Endothelial cell of umbilical vein (primary cell): ENCODE data around the gene DAP3. TPM values are rescaled to one million over a fixed set of nuclear protein-coding genes. Genes with fewer than 3 reads are reported as not detected.

Source experiments
- BruUV-seq: library from RNA; stranded (reverse); fragments of 400-500 nt; replicated peaks from 2 replicates; lab custom pipeline; 2021; lab: Mats Ljungman, UMichigan
- CTCF ChIA-PET: fragments of 300-600, 350-600 bp; sonication (Branson Sonifier 250); formaldehyde crosslinking; loops from one replicate; lab custom pipeline; 2021; ENCODE audit warnings: antibody characterized with exemption, inconsistent platforms; lab: Charles Lee
- POLR2A ChIA-PET: fragments of 300-600, 350-600 bp; sonication (Branson Sonifier 250); formaldehyde crosslinking; loops from one replicate; lab custom pipeline; 2021; ENCODE audit warnings: antibody characterized with exemption, inconsistent platforms; lab: Charles Lee
- DNase-seq: peaks from one replicate; pipeline ENCODE4 v3.0.0-alpha.2; 2011; ENCODE audit warnings: low read depth, low spot score
- FAIRE-seq: peaks from 2 replicates; lab custom pipeline; 2011; peaks lifted over from hg19 to GRCh38; lab: Jason Lieb, UNC
- H2AFZ ChIP-seq: 2 replicates; pipeline ENCODE4 v1.6.0; 2012; ENCODE audit warnings: low read depth, low read length, control low read depth, inconsistent platforms
- H3K27ac ChIP-seq: 2 replicates; pipeline ENCODE4 v1.5.1; 2011; ENCODE audit warnings: low read depth, mild to moderate bottlenecking, control low read depth, low read length, moderate library complexity; ENCODE audit not compliant: insufficient read depth
- H3K27me3 ChIP-seq, 2 experiments: 2 replicates each; pipeline versions ENCODE4 v1.6.0 to v1.6.1; 2011; ENCODE audit warnings: low read length in 2 of 2, mixed read lengths in 1 of 2; ENCODE audit not compliant: control insufficient read depth in 2 of 2, insufficient read depth in 2 of 2
- H3K36me3 ChIP-seq, 2 experiments: 2 replicates in 1 of 2; 3 replicates in 1 of 2; pipeline ENCODE4 v1.5.1; 2011; ENCODE audit warnings: low read length in 2 of 2, mild to moderate bottlenecking in 1 of 2, moderate library complexity in 1 of 2; ENCODE audit not compliant: control insufficient read depth in 2 of 2, insufficient read depth in 2 of 2; ENCODE audit errors: extremely low read depth in 1 of 2
- H3K4me1 ChIP-seq: 3 replicates; pipeline ENCODE4 v1.5.1; 2011; ENCODE audit warnings: mild to moderate bottlenecking, low read length; ENCODE audit not compliant: control insufficient read depth, insufficient read depth; ENCODE audit errors: extremely low read depth
- H3K4me2 ChIP-seq: 2 replicates; pipeline ENCODE4 v1.6.1; 2011; ENCODE audit warnings: low read length, control low read depth, mixed read lengths; ENCODE audit not compliant: insufficient read depth
- H3K4me3 ChIP-seq, 3 experiments: fragments of 200-600 bp in 1 of 3; sonication (generic), shearing (Covaris generic) in 1 of 3; replicated peaks in 1 of 3; 2 replicates each; pipeline ENCODE4 v1.5.1; 2011 to 2016; ENCODE audit warnings: control low read depth in 3 of 3, low read length in 3 of 3, mild to moderate bottlenecking in 2 of 3, inconsistent platforms in 1 of 3, low read depth in 1 of 3, moderate library complexity in 1 of 3; ENCODE audit not compliant: insufficient read depth in 1 of 3
- H3K79me2 ChIP-seq: 2 replicates; pipeline ENCODE4 v1.6.0; 2012; ENCODE audit warnings: low read length, inconsistent platforms; ENCODE audit not compliant: control insufficient read depth, insufficient read depth
- H3K9ac ChIP-seq: replicated peaks from 2 replicates; pipeline ENCODE3; 2011; ENCODE audit warnings: low read length, control low read depth; ENCODE audit not compliant: insufficient read depth; ENCODE audit errors: extremely low read depth
- H3K9me1 ChIP-seq: replicated peaks from 3 replicates; pipeline ENCODE4 v1.6.0; 2011; ENCODE audit warnings: mild to moderate bottlenecking, low read length; ENCODE audit not compliant: control insufficient read depth, insufficient read depth; ENCODE audit errors: extremely low read depth
- H3K9me3 ChIP-seq: replicated peaks from 2 replicates; pipeline ENCODE4 v1.5.1; 2012; ENCODE audit warnings: low read length, inconsistent platforms; ENCODE audit not compliant: control insufficient read depth, insufficient read depth
- H4K20me1 ChIP-seq: replicated peaks from 2 replicates; pipeline ENCODE3; 2011; ENCODE audit warnings: mild to moderate bottlenecking, low read length; ENCODE audit not compliant: control insufficient read depth, insufficient read depth; ENCODE audit errors: extremely low read depth
- CTCF ChIP-seq, 2 donors: IDR thresholded peaks; 1 replicate in 1 of 2; 2 replicates in 1 of 2; pipeline ENCODE4 v1.5.1; 2011; ENCODE audit warnings: low read length in 2 of 2, mild to moderate bottlenecking in 2 of 2, moderate library complexity in 2 of 2, control low read depth in 1 of 2, inconsistent platforms in 1 of 2, low read depth in 1 of 2; ENCODE audit not compliant: insufficient read depth in 1 of 2; ENCODE audit errors: extremely low read depth in 1 of 2
- EZH2 ChIP-seq: IDR thresholded peaks from 2 replicates; pipeline ENCODE4 v1.6.1; 2012; ENCODE audit warnings: borderline replicate concordance, low read depth, mild to moderate bottlenecking, moderate library complexity, low read length, inconsistent platforms; ENCODE audit not compliant: severe bottlenecking
- FOS ChIP-seq: IDR thresholded peaks from 2 replicates; pipeline ENCODE4 v1.6.1; 2011; ENCODE audit warnings: mild to moderate bottlenecking, low read length, moderate library complexity, borderline replicate concordance; ENCODE audit not compliant: insufficient read depth
- GATA2 ChIP-seq: IDR thresholded peaks from 2 replicates; pipeline ENCODE4 v1.7.0; 2011; ENCODE audit warnings: low read depth, mild to moderate bottlenecking, moderate library complexity, mixed read lengths, low read length; ENCODE audit not compliant: insufficient read length, insufficient read depth
- JUN ChIP-seq: IDR thresholded peaks from 2 replicates; pipeline ENCODE4 v1.6.1; 2011; ENCODE audit warnings: borderline replicate concordance, low read depth; ENCODE audit not compliant: insufficient read length, insufficient read depth
- MAX ChIP-seq: IDR thresholded peaks from 2 replicates; pipeline ENCODE4 v1.6.1; 2011; ENCODE audit not compliant: insufficient read depth, insufficient read length
- MYC ChIP-seq: IDR thresholded peaks from one replicate; pipeline ENCODE4 v1.6.1; 2011; ENCODE audit warnings: mild to moderate bottlenecking, low read depth, low read length
- POLR2A ChIP-seq: IDR thresholded peaks from 2 replicates; pipeline ENCODE4 v1.6.1; 2012; ENCODE audit warnings: low read depth, mild to moderate bottlenecking, control low read depth, low read length
- POLR2AphosphoS5 ChIP-seq: IDR thresholded peaks from 2 replicates; pipeline ENCODE4 v1.6.1; 2012; ENCODE audit warnings: low read depth, mild to moderate bottlenecking, control low read depth, low read length, moderate library complexity; ENCODE audit not compliant: insufficient read depth
- dilution Hi-C: fragments of 300-500 bp; cut with MboI; formaldehyde crosslinking; loops from one replicate; pipeline ENCODE4 v1.15.0; 2019; ENCODE audit warnings: low sequenced_read_pairs; ENCODE audit not compliant: extremely low pct_ligation_motif_present
- intact Hi-C: fragments of 100-400 bp; cut with micrococcal nuclease; formaldehyde crosslinking; loops from one replicate; pipeline ENCODE4 v1.10.0; 2022
- polyA plus RNA-seq, 4 experiments: library from polyadenylated mRNA; depleted of rRNA in 3 of 4; stranded (reverse) in 3 of 4; unstranded in 1 of 4; fragments of >200 nt; gene quantifications; 2 replicates each; pipeline versions ENCODE4 v1.2.1 to v1.2.3, GENCODE V29; 2011 to 2012; ENCODE audit warnings: missing spikeins in 1 of 4
- total RNA-seq: library from RNA; stranded (reverse); gene quantifications from 2 replicates; pipeline ENCODE4 v1.2.3, GENCODE V29; 2021

Gene DAP3
- total and polyA plus RNA-seq, 2 donors (not counting 3 experiments of a cell fraction or from before 2014, with no cell fraction given) = 86.5 to 104 TPM

GRCh38 chr1:155673003-155673402 lies 15.9 kb upstream of the DAP3 start:
- H3K4me2 ChIP-seq = no peak overlapping the region
- dilution Hi-C loops (no loop called here), intact Hi-C loops (no loop called here)
- FAIRE-seq (no peak), DNase-seq (no peak)
- H3K79me2 ChIP-seq = no peaks in the 10 kb centered on the region
- H3K27me3 ChIP-seq = no peaks in the 10 kb centered on the region
- H2AFZ ChIP-seq = no peak overlapping the region
- no peak overlapping the region for H3K4me3 ChIP-seq
- TF ChIP-seq MYC (no peak), EZH2 (no peak), CTCF (IDR thresholded peaks at IDR 0.05; ENCODE audit: extremely low read depth in 1 of 2, insufficient read depth in 1 of 2, low read depth in 1 of 2, low read length in 2 of 2) (no peak), FOS (no peak), JUN (no peak), POLR2AphosphoS5 (no peak)
- POLR2A ChIA-PET = no interaction called here
- H3K9me1 ChIP-seq = no peaks in the 10 kb centered on the region
- CTCF ChIA-PET = interaction anchor here (1.3 kb wide), 1 partner anchor 56 kb away, joined by 4 read pairs; no protein-coding TSS in a partner anchor
- no peaks in the 10 kb centered on the region for H3K4me1 ChIP-seq
- BruUV-seq = no TSS peak
- no peaks in the 10 kb centered on the region for H4K20me1 ChIP-seq
- H3K27ac ChIP-seq = no peak overlapping the region
- no peak overlapping the region for H3K9ac ChIP-seq
- no peaks in the 10 kb centered on the region for H3K9me3 ChIP-seq
- peaks cover 16 to 27% of the 10 kb centered on the region in 2 experiments for H3K36me3 ChIP-seq

- FAIRE-seq = no peak
- H3K4me2 ChIP-seq = no peak overlapping the region
- TF ChIP-seq MYC = no peak
- no peak for TF ChIP-seq MAX
- TF ChIP-seq JUN = no peak
- no peak for TF ChIP-seq GATA2
- TF ChIP-seq CTCF (IDR thresholded peaks at IDR 0.05; ENCODE audit: extremely low read depth in 1 of 2, insufficient read depth in 1 of 2, low read depth in 1 of 2, low read length in 2 of 2) = no peak
- TF ChIP-seq EZH2 = no peak
- no peak for TF ChIP-seq POLR2A
- no peak for TF ChIP-seq POLR2AphosphoS5
- no peak for TF ChIP-seq FOS
- H3K27ac ChIP-seq = no peak overlapping the region
- BruUV-seq = no TSS peak
- no peaks in the 10 kb centered on the region for H4K20me1 ChIP-seq
- H3K9ac ChIP-seq = no peak overlapping the region
- peaks cover 22% of the 10 kb centered on the region for H3K79me2 ChIP-seq
- CTCF ChIA-PET = no interaction called here
- H3K9me1 ChIP-seq = no peaks in the 10 kb centered on the region
- no peak overlapping the region for H3K4me3 ChIP-seq
- peaks cover 11 to 12% of the 10 kb centered on the region in 2 experiments for H3K36me3 ChIP-seq
- H3K4me1 ChIP-seq = no peaks in the 10 kb centered on the region
- DNase-seq = no peak
- H3K27me3 ChIP-seq = no peaks in the 10 kb centered on the region
- dilution Hi-C loops (no loop called here), intact Hi-C loops (no loop called here)
- POLR2A ChIA-PET = no interaction called here
- H3K9me3 ChIP-seq = no peaks in the 10 kb centered on the region
- no peak overlapping the region for H2AFZ ChIP-seq
Observed at GRCh38 chr1:155678027-155678426, 10.9 kb upstream of the DAP3 start.
